Measurements from ENCODE around the gene SPOCK1. TPM values are rescaled to one million over a fixed set of nuclear protein-coding genes. Genes with fewer than 3 reads are reported as not detected.

The SPOCK1 gene
- total and polyA plus RNA-seq, 2 of the 13 experiments (the other 11 are each of a cell fraction or from before 2014, with no cell fraction given): 0.18 to 0.29 TPM

DNA sequence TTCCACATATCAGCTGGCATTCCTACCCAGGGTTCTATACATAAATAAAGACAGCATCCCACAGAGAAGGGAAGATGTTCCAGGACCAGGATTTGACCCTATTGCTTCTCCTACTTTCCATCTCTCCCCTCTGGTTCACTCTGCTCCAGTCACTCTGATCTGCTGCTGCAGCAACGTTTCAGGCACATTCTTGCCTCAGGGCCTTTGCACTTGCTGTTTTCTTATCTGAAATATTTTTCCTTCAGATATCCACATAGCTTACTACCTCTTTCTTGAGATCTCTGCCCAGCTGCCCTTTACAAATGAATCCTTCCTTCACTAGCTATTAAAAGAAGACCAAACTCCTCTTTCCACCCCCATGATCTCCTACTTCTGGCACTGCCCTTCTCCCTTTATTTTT lies 204.5 kb downstream of the SPOCK1 start:
- in situ Hi-C loops (cut with HindIII; ENCODE audit: extremely low pct_ligation_motif_present, low pct_unique_long_range_greater_than_20kb) (no loop called here), intact Hi-C loops (cut with micrococcal nuclease; ENCODE audit: unreplicated experiment) (no loop called here)
- FAIRE-seq (no peak), ATAC-seq (no peak), DNase-seq (ENCODE audit: low spot score) (no peak)
- H3K9me3 ChIP-seq (ENCODE audit: low read length): no peaks in the 10 kb centered on the region
- H3K9ac ChIP-seq (ENCODE audit: insufficient read depth, low read depth, low read length): no peak overlapping the region
- no peak overlapping the region for H2AFZ ChIP-seq (ENCODE audit: low read length)
- POLR2A ChIA-PET: no interaction called here
- H3K27me3 ChIP-seq (ENCODE audit: control insufficient read depth in 1 of 2, insufficient read depth in 2 of 2, low read length in 2 of 2): no peaks in the 10 kb centered on the region; a peak in 1 of 5 replicates
- 0% methylated on average over 1 of the region's 1 CpG for WGBS (ENCODE audit: low lambda C conversion rate)
- CTCF ChIA-PET (ENCODE audit: low intra/inter-chr PET ratio, low total read pairs): no interaction called here
- BruUV-seq (replicated peaks): no TSS peak
- no peak for TF ChIP-seq ZNF564 (CRISPR knock-in tag; IDR thresholded peaks at IDR 0.05)
- TF ChIP-seq, protein P1, sequence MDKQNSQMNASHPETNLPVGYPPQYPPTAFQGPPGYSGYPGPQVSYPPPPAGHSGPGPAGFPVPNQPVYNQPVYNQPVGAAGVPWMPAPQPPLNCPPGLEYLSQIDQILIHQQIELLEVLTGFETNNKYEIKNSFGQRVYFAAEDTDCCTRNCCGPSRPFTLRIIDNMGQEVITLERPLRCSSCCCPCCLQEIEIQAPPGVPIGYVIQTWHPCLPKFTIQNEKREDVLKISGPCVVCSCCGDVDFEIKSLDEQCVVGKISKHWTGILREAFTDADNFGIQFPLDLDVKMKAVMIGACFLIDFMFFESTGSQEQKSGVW (CRISPR knock-in tag; IDR thresholded peaks at IDR 0.05; ENCODE audit: borderline replicate concordance): no peak
- TF ChIP-seq IKZF1 (IDR thresholded peaks at IDR 0.05): no peak
- H3K4me2 ChIP-seq (ENCODE audit: low read depth, low read length): no peak overlapping the region
- H4K20me1 ChIP-seq (ENCODE audit: insufficient read depth, low read length): 0 out of 2 replicates have a peak, but pooled peaks cover 3% of the 10 kb centered on the region
- H3K4me1 ChIP-seq (ENCODE audit: insufficient read depth, low read length): no peaks in the 10 kb centered on the region
- no peak overlapping the region for H3K27ac ChIP-seq (ENCODE audit: extremely low read length, insufficient read depth, low read length)
- H3K4me3 ChIP-seq (replicated peaks in 1 of 3; ENCODE audit: insufficient read depth in 1 of 3, low read depth in 2 of 3, low read length in 3 of 3): no peak overlapping the region
- no peaks in the 10 kb centered on the region for H3K79me2 ChIP-seq (ENCODE audit: insufficient read depth, low read length)
- no peaks in the 10 kb centered on the region for H3K36me3 ChIP-seq (replicated peaks in 1 of 2; ENCODE audit: control insufficient read depth in 1 of 2, insufficient read depth in 2 of 2, low read length in 2 of 2)

DNA sequence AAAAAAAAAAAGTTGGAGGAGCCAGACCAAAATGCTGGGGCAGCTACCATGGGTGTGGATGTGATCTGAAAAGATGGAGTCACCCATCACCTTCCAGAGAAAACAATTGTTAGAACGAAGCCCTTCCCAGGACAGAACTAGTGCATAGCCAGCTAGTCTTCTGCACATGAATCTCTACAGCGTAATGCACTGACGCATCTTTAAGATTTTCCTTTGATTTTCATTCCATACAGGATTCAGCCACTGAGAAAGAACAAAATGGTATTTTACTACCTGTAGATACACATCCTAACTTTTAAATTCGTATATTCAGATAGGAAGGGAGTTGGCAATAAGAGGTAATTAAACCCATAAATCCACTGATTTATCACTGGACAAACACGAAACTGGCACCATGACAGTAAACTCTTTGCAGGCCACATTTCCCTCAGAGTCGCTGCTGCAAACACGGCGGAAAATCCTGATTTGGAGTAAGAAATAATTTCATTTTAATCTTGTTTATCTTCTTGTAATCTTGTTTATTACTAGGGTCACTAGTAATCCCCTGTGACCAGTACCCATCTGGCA lies 206.6 kb downstream of the SPOCK1 start:
- POLR2A ChIA-PET: no interaction called here
- H2AFZ ChIP-seq (ENCODE audit: low read length): no peak overlapping the region
- H3K4me1 ChIP-seq (ENCODE audit: insufficient read depth, low read length): no peaks in the 10 kb centered on the region
- CTCF ChIA-PET (ENCODE audit: low intra/inter-chr PET ratio, low total read pairs): no interaction called here
- H3K27ac ChIP-seq (ENCODE audit: extremely low read length, insufficient read depth, low read length): no peak overlapping the region
- in situ Hi-C loops (cut with HindIII; ENCODE audit: extremely low pct_ligation_motif_present, low pct_unique_long_range_greater_than_20kb) (no loop called here), intact Hi-C loops (cut with micrococcal nuclease; ENCODE audit: unreplicated experiment) (no loop called here)
- no peak for FAIRE-seq
- H3K9ac ChIP-seq (ENCODE audit: insufficient read depth, low read depth, low read length): no peak overlapping the region
- H3K27me3 ChIP-seq (ENCODE audit: control insufficient read depth in 1 of 2, insufficient read depth in 2 of 2, low read length in 2 of 2): no peaks in the 10 kb centered on the region
- H3K36me3 ChIP-seq (replicated peaks in 1 of 2; ENCODE audit: control insufficient read depth in 1 of 2, insufficient read depth in 2 of 2, low read length in 2 of 2): no peaks in the 10 kb centered on the region
- no peak for DNase-seq (ENCODE audit: low spot score)
- no peak overlapping the region for H3K4me3 ChIP-seq (replicated peaks in 1 of 3; ENCODE audit: insufficient read depth in 1 of 3, low read depth in 2 of 3, low read length in 3 of 3)
- 0 out of 2 replicates have a peak, but pooled peaks cover 3% of the 10 kb centered on the region for H4K20me1 ChIP-seq (ENCODE audit: insufficient read depth, low read length)
- no peaks in the 10 kb centered on the region for H3K79me2 ChIP-seq (ENCODE audit: insufficient read depth, low read length)
- no peaks in the 10 kb centered on the region for H3K9me3 ChIP-seq (ENCODE audit: low read length)
- H3K4me2 ChIP-seq (ENCODE audit: low read depth, low read length): no peak overlapping the region
- WGBS (ENCODE audit: low lambda C conversion rate): 31% methylated on average over 8 of the region's 8 CpGs
- BruUV-seq (replicated peaks): no TSS peak
- no peak for ATAC-seq
- TF ChIP-seq ZNF24 (IDR thresholded peaks at IDR 0.05) (no peak), FOXP1 (IDR thresholded peaks at IDR 0.05) (no peak), FOXP1 (CRISPR knock-in tag; IDR thresholded peaks at IDR 0.05) (no peak), HNRNPL (IDR thresholded peaks at IDR 0.05; ENCODE audit: low read depth, low read length) (no peak), JUN (CRISPR knock-in tag; IDR thresholded peaks at IDR 0.05) (no peak), ZNF260 (CRISPR knock-in tag; IDR thresholded peaks at IDR 0.05; ENCODE audit: borderline replicate concordance, low read depth) (no peak), STAG1 (CRISPR knock-in tag; IDR thresholded peaks at IDR 0.05) (no peak), NCOR1 (IDR thresholded peaks at IDR 0.05; ENCODE audit: borderline replicate concordance, low read length) (no peak)
- TF ChIP-seq, protein P2, sequence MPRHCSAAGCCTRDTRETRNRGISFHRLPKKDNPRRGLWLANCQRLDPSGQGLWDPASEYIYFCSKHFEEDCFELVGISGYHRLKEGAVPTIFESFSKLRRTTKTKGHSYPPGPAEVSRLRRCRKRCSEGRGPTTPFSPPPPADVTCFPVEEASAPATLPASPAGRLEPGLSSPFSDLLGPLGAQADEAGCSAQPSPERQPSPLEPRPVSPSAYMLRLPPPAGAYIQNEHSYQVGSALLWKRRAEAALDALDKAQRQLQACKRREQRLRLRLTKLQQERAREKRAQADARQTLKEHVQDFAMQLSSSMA (CRISPR knock-in tag; IDR thresholded peaks at IDR 0.05): no peak
- TF ChIP-seq, protein P3, sequence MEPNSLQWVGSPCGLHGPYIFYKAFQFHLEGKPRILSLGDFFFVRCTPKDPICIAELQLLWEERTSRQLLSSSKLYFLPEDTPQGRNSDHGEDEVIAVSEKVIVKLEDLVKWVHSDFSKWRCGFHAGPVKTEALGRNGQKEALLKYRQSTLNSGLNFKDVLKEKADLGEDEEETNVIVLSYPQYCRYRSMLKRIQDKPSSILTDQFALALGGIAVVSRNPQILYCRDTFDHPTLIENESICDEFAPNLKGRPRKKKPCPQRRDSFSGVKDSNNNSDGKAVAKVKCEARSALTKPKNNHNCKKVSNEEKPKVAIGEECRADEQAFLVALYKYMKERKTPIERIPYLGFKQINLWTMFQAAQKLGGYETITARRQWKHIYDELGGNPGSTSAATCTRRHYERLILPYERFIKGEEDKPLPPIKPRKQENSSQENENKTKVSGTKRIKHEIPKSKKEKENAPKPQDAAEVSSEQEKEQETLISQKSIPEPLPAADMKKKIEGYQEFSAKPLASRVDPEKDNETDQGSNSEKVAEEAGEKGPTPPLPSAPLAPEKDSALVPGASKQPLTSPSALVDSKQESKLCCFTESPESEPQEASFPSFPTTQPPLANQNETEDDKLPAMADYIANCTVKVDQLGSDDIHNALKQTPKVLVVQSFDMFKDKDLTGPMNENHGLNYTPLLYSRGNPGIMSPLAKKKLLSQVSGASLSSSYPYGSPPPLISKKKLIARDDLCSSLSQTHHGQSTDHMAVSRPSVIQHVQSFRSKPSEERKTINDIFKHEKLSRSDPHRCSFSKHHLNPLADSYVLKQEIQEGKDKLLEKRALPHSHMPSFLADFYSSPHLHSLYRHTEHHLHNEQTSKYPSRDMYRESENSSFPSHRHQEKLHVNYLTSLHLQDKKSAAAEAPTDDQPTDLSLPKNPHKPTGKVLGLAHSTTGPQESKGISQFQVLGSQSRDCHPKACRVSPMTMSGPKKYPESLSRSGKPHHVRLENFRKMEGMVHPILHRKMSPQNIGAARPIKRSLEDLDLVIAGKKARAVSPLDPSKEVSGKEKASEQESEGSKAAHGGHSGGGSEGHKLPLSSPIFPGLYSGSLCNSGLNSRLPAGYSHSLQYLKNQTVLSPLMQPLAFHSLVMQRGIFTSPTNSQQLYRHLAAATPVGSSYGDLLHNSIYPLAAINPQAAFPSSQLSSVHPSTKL (CRISPR knock-in tag; IDR thresholded peaks at IDR 0.05): no peak
- TF ChIP-seq, protein P4, sequence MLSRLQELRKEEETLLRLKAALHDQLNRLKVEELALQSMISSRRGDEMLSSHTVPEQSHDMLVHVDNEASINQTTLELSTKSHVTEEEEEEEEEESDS (CRISPR knock-in tag; IDR thresholded peaks at IDR 0.05; ENCODE audit: borderline replicate concordance): no peak
